ENCODE data around the gene EPSTI1. TPM values are rescaled to one million over a fixed set of nuclear protein-coding genes. Genes with fewer than 3 reads are reported as not detected.

Gene EPSTI1
- total RNA-seq, 1 experiment from 2014 or later, result 0.69 TPM

GRCh38 chr13:43030548-43030947 is 38.5 kb upstream of the EPSTI1 start:
- POLR2A ChIA-PET, result no interaction called here
- in situ Hi-C loops (cut with HindIII; ENCODE audit: low pct_unique_long_range_greater_than_20kb, low sequenced_read_pairs) (no loop called here), intact Hi-C loops (cut with micrococcal nuclease; ENCODE audit: unreplicated experiment) (no loop called here)
- H3K9me3 ChIP-seq (ENCODE audit: control insufficient read depth, insufficient read depth, low read depth, low read length), result no peaks in the 10 kb centered on the region
- no peaks in the 10 kb centered on the region for H3K4me1 ChIP-seq (ENCODE audit: control insufficient read depth, insufficient read depth, low read length)
- no peak for DNase-seq (ENCODE audit: low read depth, low spot score)
- H3K4me3 ChIP-seq (ENCODE audit: low read depth in 2 of 2, low read length in 2 of 2), result no peak overlapping the region
- no peak for ATAC-seq
- no TSS peak for BruUV-seq (replicated peaks)
- no peak overlapping the region for H3K27ac ChIP-seq (ENCODE audit: low read length)
- H3K36me3 ChIP-seq (ENCODE audit: control insufficient read depth, insufficient read depth, low read length), result no peaks in the 10 kb centered on the region
- TF ChIP-seq SIN3A (IDR thresholded peaks at IDR 0.05; ENCODE audit: borderline replicate concordance, insufficient read depth, low read depth, low read length) (no peak), POLR2AphosphoS5 (IDR thresholded peaks at IDR 0.05; ENCODE audit: low read depth, low read length) (no peak), REST (IDR thresholded peaks at IDR 0.05; ENCODE audit: insufficient read depth in 1 of 2, low read depth in 2 of 2, low read length in 1 of 2) (no peak), TCF7L2 (IDR thresholded peaks at IDR 0.05; ENCODE audit: low read depth, low read length) (no peak)
- TF ChIP-seq, protein P1, sequence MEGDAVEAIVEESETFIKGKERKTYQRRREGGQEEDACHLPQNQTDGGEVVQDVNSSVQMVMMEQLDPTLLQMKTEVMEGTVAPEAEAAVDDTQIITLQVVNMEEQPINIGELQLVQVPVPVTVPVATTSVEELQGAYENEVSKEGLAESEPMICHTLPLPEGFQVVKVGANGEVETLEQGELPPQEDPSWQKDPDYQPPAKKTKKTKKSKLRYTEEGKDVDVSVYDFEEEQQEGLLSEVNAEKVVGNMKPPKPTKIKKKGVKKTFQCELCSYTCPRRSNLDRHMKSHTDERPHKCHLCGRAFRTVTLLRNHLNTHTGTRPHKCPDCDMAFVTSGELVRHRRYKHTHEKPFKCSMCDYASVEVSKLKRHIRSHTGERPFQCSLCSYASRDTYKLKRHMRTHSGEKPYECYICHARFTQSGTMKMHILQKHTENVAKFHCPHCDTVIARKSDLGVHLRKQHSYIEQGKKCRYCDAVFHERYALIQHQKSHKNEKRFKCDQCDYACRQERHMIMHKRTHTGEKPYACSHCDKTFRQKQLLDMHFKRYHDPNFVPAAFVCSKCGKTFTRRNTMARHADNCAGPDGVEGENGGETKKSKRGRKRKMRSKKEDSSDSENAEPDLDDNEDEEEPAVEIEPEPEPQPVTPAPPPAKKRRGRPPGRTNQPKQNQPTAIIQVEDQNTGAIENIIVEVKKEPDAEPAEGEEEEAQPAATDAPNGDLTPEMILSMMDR (IDR thresholded peaks at IDR 0.05), result no peak
- no peaks in the 10 kb centered on the region for H3K27me3 ChIP-seq (ENCODE audit: control insufficient read depth, insufficient read depth, low read length)
- CTCF ChIA-PET, result no interaction called here

DNA sequence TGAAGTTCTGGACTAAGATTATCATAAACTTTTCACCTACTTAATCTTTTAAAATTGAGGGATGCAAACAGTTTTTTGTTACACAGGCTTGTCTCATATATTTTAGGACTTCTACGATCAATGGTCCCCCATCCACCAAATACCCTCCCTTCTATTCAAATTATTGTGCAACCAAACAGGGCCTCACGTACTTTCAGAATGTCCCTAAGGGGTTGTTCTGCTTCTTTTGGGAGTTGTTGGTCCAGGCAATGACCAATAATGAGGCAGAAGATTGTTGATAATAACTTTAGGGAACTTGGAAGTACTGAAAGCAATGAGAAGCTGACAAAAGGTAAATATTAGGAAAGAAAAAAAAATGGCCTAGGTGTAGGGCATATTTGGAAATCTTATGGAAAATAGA is 34.2 kb upstream of the EPSTI1 start:
- intact Hi-C loops (cut with micrococcal nuclease; ENCODE audit: unreplicated experiment) (no loop called here), in situ Hi-C loops (cut with HindIII; ENCODE audit: low pct_unique_long_range_greater_than_20kb, low sequenced_read_pairs) (no loop called here)
- no peak overlapping the region for H3K4me3 ChIP-seq (ENCODE audit: low read depth in 2 of 2, low read length in 2 of 2)
- H3K36me3 ChIP-seq (ENCODE audit: control insufficient read depth, insufficient read depth, low read length), result no peaks in the 10 kb centered on the region
- ChIA-PET CTCF (no interaction called here), POLR2A (no interaction called here)
- H3K27ac ChIP-seq (ENCODE audit: low read length), result no peak overlapping the region
- no TSS peak for BruUV-seq (replicated peaks)
- no peak for DNase-seq (ENCODE audit: low read depth, low spot score)
- no peaks in the 10 kb centered on the region for H3K4me1 ChIP-seq (ENCODE audit: control insufficient read depth, insufficient read depth, low read length)
- no peak for ATAC-seq
- H3K27me3 ChIP-seq (ENCODE audit: control insufficient read depth, insufficient read depth, low read length), result no peaks in the 10 kb centered on the region
- no peaks in the 10 kb centered on the region for H3K9me3 ChIP-seq (ENCODE audit: control insufficient read depth, insufficient read depth, low read depth, low read length)
- no peak for TF ChIP-seq SIN3A (IDR thresholded peaks at IDR 0.05; ENCODE audit: borderline replicate concordance, insufficient read depth, low read depth, low read length)
- TF ChIP-seq TCF7L2 (IDR thresholded peaks at IDR 0.05; ENCODE audit: low read depth, low read length), result no peak
- no peak for TF ChIP-seq REST (IDR thresholded peaks at IDR 0.05; ENCODE audit: insufficient read depth in 1 of 2, low read depth in 2 of 2, low read length in 1 of 2)
- TF ChIP-seq, protein P1 (IDR thresholded peaks at IDR 0.05), result no peak
- TF ChIP-seq POLR2AphosphoS5 (IDR thresholded peaks at IDR 0.05; ENCODE audit: low read depth, low read length), result no peak
